Neural cell (in vitro differentiated cells): Measurements from ENCODE around the gene DCK. TPM values are rescaled to one million over a fixed set of nuclear protein-coding genes. Genes with fewer than 3 reads are reported as not detected.

Experiments used
- H2AFZ ChIP-seq: fragments of 200-600, 300-800 bp; sonication (generic), shearing (Covaris generic); 2 replicates; pipeline ENCODE4 v1.6.0; 2014; ENCODE audit warnings: low read depth, mild to moderate bottlenecking, antibody characterized with exemption, low read length, moderate library complexity
- H3F3A ChIP-seq: fragments of 200-600 bp; shearing (Covaris generic); 2 replicates; pipeline ENCODE4 v1.6.1; 2016; ENCODE audit warnings: mild to moderate bottlenecking, moderate library complexity, mixed read lengths, antibody characterized with exemption, low read length; ENCODE audit not compliant: insufficient read depth, poor library complexity, severe bottlenecking
- H3K27ac ChIP-seq: fragments of 200-600, 300-800 bp; sonication (generic), shearing (Covaris generic); 2 replicates; pipeline ENCODE4 v1.5.1; 2014; ENCODE audit warnings: mild to moderate bottlenecking, low read length, moderate library complexity
- H3K27me3 ChIP-seq: fragments of 300-800, 200-600 bp; sonication (generic), shearing (Covaris generic); 2 replicates; pipeline ENCODE4 v1.6.0; 2014; ENCODE audit warnings: mild to moderate bottlenecking, low read depth, low read length, moderate library complexity; ENCODE audit not compliant: insufficient read depth
- H3K36me3 ChIP-seq: fragments of 300-800, 200-600 bp; sonication (generic), shearing (Covaris generic); 2 replicates; pipeline ENCODE4 v1.5.1; 2014; ENCODE audit warnings: mild to moderate bottlenecking, antibody characterized with exemption, low read length, moderate library complexity; ENCODE audit not compliant: insufficient read depth
- H3K4me2 ChIP-seq: fragments of 300-800, 200-600 bp; sonication (generic), shearing (Covaris generic); 2 replicates; pipeline ENCODE4 v1.6.0; 2014; ENCODE audit warnings: mild to moderate bottlenecking, low read length
- H3K4me3 ChIP-seq: fragments of 300-800, 200-600 bp; sonication (generic), shearing (Covaris generic); 2 replicates; pipeline ENCODE4 v1.5.1; 2014; ENCODE audit warnings: mild to moderate bottlenecking, low read length, moderate library complexity
- H3K79me2 ChIP-seq: fragments of 200-600 bp; shearing (Covaris generic); replicated peaks from 2 replicates; pipeline ENCODE4 v1.6.0; 2014; ENCODE audit warnings: mild to moderate bottlenecking, low read length, moderate library complexity; ENCODE audit not compliant: insufficient read depth
- H3K9ac ChIP-seq: fragments of 300-800, 200-600 bp; sonication (generic), shearing (Covaris generic); 2 replicates; pipeline ENCODE4 v1.6.1; 2016; ENCODE audit warnings: mild to moderate bottlenecking, low read length, mixed read lengths
- H3K9me2 ChIP-seq: fragments of 200-600 bp; shearing (Covaris generic); 2 replicates; pipeline ENCODE4 v1.6.1; 2016; ENCODE audit warnings: mild to moderate bottlenecking, low read length, mixed read lengths; ENCODE audit not compliant: insufficient read depth
- H3K9me3 ChIP-seq: fragments of 200-600, 300-800 bp; sonication (generic), shearing (Covaris generic); 2 replicates; pipeline ENCODE4 v1.6.1; 2016; ENCODE audit warnings: mild to moderate bottlenecking, mixed run types, low read length, moderate library complexity, mixed read lengths
- H4K20me1 ChIP-seq: fragments of 200-600 bp; shearing (Covaris generic); 2 replicates; pipeline ENCODE4 v1.6.1; 2016; ENCODE audit warnings: mild to moderate bottlenecking, mixed run types; ENCODE audit not compliant: insufficient read depth
- EP300 ChIP-seq: fragments of 450-650 bp; conservative IDR thresholded peaks from 2 replicates; pipeline ENCODE4 v1.6.1; 2014; ENCODE audit warnings: antibody characterized with exemption, mild to moderate bottlenecking, moderate library complexity; ENCODE audit not compliant: poor library complexity, severe bottlenecking
- EZH2 ChIP-seq: fragments of 200-600, 300-800 bp; shearing (Covaris generic), sonication (generic); IDR thresholded peaks from 2 replicates; pipeline ENCODE4 v1.6.1; 2014; ENCODE audit warnings: antibody characterized with exemption, low read length, borderline replicate concordance, mild to moderate bottlenecking; ENCODE audit not compliant: insufficient read depth, poor library complexity, severe bottlenecking
- MXI1 ChIP-seq: fragments of 450-650 bp; conservative IDR thresholded peaks from 2 replicates; pipeline ENCODE4 v1.6.1; 2014; ENCODE audit warnings: antibody characterized with exemption, mild to moderate bottlenecking; ENCODE audit not compliant: poor library complexity, severe bottlenecking
- POLR2AphosphoS5 ChIP-seq: IDR thresholded peaks from 2 replicates; pipeline ENCODE4 v1.6.1; 2012
- RAD21 ChIP-seq: fragments of 450-650 bp; conservative IDR thresholded peaks from 2 replicates; pipeline ENCODE4 v1.6.1; 2014; ENCODE audit warnings: antibody characterized with exemption, mild to moderate bottlenecking, moderate library complexity
- SMC3 ChIP-seq: fragments of 450-650 bp; conservative IDR thresholded peaks from 2 replicates; pipeline ENCODE4 v1.6.1; 2014; ENCODE audit warnings: antibody characterized with exemption, mild to moderate bottlenecking, moderate library complexity; ENCODE audit not compliant: poor library complexity
- TAF1 ChIP-seq: IDR thresholded peaks from 2 replicates; pipeline ENCODE4 v1.6.1; 2012; ENCODE audit warnings: low read depth
- polyA plus RNA-seq: library from polyadenylated mRNA; depleted of rRNA; stranded (reverse); fragments of >200 nt; gene quantifications from 2 replicates; pipeline ENCODE4 v1.2.3, GENCODE V29; 2014
- TF ChIP-seq, protein P1 (sequence below): IDR thresholded peaks from 2 replicates; pipeline ENCODE4 v1.6.1; 2012; ENCODE audit warnings: borderline replicate concordance
- TF ChIP-seq, protein P2 (sequence below): fragments of 450-650 bp; IDR thresholded peaks from 2 replicates; pipeline ENCODE4 v1.5.1; 2014; ENCODE audit warnings: antibody characterized with exemption, mild to moderate bottlenecking, moderate library complexity; ENCODE audit not compliant: poor library complexity, severe bottlenecking

Gene DCK
- polyA plus RNA-seq, 1 donor from 2014 or later = 147 TPM

DNA sequence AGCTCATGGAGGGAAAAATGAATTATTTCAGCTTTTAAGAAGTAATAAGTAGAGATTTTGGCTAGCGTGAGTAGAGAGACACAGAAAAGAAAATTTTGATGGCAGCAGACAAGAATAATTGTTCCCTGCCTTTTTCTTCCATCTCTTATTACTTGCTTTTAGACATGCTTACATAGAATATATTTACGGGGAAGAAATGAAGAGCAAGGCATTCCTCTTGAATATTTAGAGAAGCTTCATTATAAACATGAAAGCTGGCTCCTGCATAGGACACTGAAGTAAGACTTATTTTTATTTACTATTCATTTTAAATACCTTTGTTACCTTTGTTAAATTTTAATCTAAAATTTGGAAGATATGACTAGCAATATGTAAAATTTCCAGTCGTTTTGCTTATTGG lies 32.2 kb downstream of the DCK start:
- Histone ChIP-seq H3K79me2 (no peaks in the 10 kb centered on the region), H3F3A (no peaks in the 10 kb centered on the region), H3K4me2 (no peak overlapping the region), H3K4me3 (no peak overlapping the region), H4K20me1 (no peaks in the 10 kb centered on the region), H3K9me3 (no peaks in the 10 kb centered on the region), H3K9ac (no peak overlapping the region), H3K36me3 (peaks cover 25% of the 10 kb centered on the region), H3K27ac (no peak overlapping the region), H3K27me3 (no peaks in the 10 kb centered on the region), H3K9me2 (no peaks in the 10 kb centered on the region), H2AFZ (no peak overlapping the region)
- TF ChIP-seq EZH2 (no peak), RAD21 (no peak), TAF1 (no peak), MXI1 (no peak), POLR2AphosphoS5 (no peak), EP300 (no peak), SMC3 (no peak)
- TF ChIP-seq, protein P1, sequence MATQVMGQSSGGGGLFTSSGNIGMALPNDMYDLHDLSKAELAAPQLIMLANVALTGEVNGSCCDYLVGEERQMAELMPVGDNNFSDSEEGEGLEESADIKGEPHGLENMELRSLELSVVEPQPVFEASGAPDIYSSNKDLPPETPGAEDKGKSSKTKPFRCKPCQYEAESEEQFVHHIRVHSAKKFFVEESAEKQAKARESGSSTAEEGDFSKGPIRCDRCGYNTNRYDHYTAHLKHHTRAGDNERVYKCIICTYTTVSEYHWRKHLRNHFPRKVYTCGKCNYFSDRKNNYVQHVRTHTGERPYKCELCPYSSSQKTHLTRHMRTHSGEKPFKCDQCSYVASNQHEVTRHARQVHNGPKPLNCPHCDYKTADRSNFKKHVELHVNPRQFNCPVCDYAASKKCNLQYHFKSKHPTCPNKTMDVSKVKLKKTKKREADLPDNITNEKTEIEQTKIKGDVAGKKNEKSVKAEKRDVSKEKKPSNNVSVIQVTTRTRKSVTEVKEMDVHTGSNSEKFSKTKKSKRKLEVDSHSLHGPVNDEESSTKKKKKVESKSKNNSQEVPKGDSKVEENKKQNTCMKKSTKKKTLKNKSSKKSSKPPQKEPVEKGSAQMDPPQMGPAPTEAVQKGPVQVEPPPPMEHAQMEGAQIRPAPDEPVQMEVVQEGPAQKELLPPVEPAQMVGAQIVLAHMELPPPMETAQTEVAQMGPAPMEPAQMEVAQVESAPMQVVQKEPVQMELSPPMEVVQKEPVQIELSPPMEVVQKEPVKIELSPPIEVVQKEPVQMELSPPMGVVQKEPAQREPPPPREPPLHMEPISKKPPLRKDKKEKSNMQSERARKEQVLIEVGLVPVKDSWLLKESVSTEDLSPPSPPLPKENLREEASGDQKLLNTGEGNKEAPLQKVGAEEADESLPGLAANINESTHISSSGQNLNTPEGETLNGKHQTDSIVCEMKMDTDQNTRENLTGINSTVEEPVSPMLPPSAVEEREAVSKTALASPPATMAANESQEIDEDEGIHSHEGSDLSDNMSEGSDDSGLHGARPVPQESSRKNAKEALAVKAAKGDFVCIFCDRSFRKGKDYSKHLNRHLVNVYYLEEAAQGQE = no peak
- TF ChIP-seq, protein P2, sequence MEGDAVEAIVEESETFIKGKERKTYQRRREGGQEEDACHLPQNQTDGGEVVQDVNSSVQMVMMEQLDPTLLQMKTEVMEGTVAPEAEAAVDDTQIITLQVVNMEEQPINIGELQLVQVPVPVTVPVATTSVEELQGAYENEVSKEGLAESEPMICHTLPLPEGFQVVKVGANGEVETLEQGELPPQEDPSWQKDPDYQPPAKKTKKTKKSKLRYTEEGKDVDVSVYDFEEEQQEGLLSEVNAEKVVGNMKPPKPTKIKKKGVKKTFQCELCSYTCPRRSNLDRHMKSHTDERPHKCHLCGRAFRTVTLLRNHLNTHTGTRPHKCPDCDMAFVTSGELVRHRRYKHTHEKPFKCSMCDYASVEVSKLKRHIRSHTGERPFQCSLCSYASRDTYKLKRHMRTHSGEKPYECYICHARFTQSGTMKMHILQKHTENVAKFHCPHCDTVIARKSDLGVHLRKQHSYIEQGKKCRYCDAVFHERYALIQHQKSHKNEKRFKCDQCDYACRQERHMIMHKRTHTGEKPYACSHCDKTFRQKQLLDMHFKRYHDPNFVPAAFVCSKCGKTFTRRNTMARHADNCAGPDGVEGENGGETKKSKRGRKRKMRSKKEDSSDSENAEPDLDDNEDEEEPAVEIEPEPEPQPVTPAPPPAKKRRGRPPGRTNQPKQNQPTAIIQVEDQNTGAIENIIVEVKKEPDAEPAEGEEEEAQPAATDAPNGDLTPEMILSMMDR = no peak

DNA sequence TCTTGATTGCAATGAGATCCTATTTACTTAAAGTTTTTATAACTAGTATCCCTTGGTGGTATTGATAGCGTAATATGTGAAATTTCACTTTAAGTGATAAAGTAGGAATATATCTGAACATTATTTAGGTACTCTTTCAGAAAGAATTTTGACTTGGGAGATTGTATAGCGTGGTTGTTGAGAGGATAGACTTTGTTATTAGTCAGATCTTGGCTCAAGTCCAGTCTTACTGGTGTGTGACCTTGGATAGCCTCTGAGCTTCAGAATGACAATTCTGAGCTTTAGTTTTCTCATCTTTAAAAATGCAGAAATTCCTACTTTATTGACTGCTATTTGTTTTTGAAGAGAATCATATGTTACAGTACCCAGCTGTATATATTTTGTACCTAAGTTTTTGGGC lies 32.6 kb downstream of the DCK start:
- Histone ChIP-seq H3K27me3 (no peaks in the 10 kb centered on the region), H3K27ac (no peak overlapping the region), H2AFZ (no peak overlapping the region), H3K9me2 (no peaks in the 10 kb centered on the region), H3K79me2 (no peaks in the 10 kb centered on the region), H3K9me3 (no peaks in the 10 kb centered on the region), H3F3A (no peaks in the 10 kb centered on the region), H3K9ac (no peak overlapping the region), H3K36me3 (peaks cover 25% of the 10 kb centered on the region), H3K4me3 (no peak overlapping the region), H4K20me1 (no peaks in the 10 kb centered on the region), H3K4me2 (no peak overlapping the region)
- TF ChIP-seq EZH2 (no peak), SMC3 (no peak), EP300 (no peak), POLR2AphosphoS5 (no peak), TAF1 (no peak), RAD21 (no peak)
- TF ChIP-seq, protein P2 = no peak
